ENCODE results near the gene KRT17.
"Not testable (repeated sequence)": the region's sequence is repeated elsewhere in the genome, so short reads cannot be mapped to it uniquely, and the experiment has no call there.

The KRT17 gene

GRCh38 chr17:41622340-41623183, 1.8 kb downstream of the KRT17 start:
- H3K4me3 ChIP-seq (ENCODE audit: low read length); H3K9ac ChIP-seq (ENCODE audit: low read depth, low read length); H3K4me1 ChIP-seq (ENCODE audit: insufficient read depth, low read length); H3K9me3 ChIP-seq (ENCODE audit: insufficient read depth, low read depth, low read length); H3K27me3 ChIP-seq (ENCODE audit: insufficient read depth, low read length); H3K27ac ChIP-seq (ENCODE audit: low read depth, low read length); H3K36me3 ChIP-seq (ENCODE audit: insufficient read depth, low read length): not testable (repeated sequence)
- WGBS, result 92% methylated on average over 18 of the region's 19 CpGs

- no peak overlapping the region for H3K9ac ChIP-seq (ENCODE audit: low read depth, low read length)
- H3K4me1 ChIP-seq (ENCODE audit: insufficient read depth, low read length), result no peaks in the 10 kb centered on the region
- H3K36me3 ChIP-seq (ENCODE audit: insufficient read depth, low read length), result no peaks in the 10 kb centered on the region
- H3K27ac ChIP-seq (ENCODE audit: low read depth, low read length), result no peak overlapping the region
- H3K9me3 ChIP-seq (ENCODE audit: insufficient read depth, low read depth, low read length), result no peaks in the 10 kb centered on the region
- H3K27me3 ChIP-seq (ENCODE audit: insufficient read depth, low read length), result no peaks in the 10 kb centered on the region
- WGBS, result 97% methylated on average over 2 of the region's 2 CpGs
- no peak overlapping the region for H3K4me3 ChIP-seq (ENCODE audit: low read length)
Measured at GRCh38 chr17:41621916-41622315, 2.5 kb downstream of the KRT17 start.

GRCh38 chr17:41621435-41621817, 2.9 kb downstream of the KRT17 start:
- not testable (repeated sequence) for H3K4me1 ChIP-seq (ENCODE audit: insufficient read depth, low read length); H3K9ac ChIP-seq (ENCODE audit: low read depth, low read length); H3K27me3 ChIP-seq (ENCODE audit: insufficient read depth, low read length); H3K27ac ChIP-seq (ENCODE audit: low read depth, low read length); H3K36me3 ChIP-seq (ENCODE audit: insufficient read depth, low read length); H3K4me3 ChIP-seq (ENCODE audit: low read length); H3K9me3 ChIP-seq (ENCODE audit: insufficient read depth, low read depth, low read length)
- WGBS, result 95% methylated on average over 11 of the region's 11 CpGs

- Histone ChIP-seq H3K27me3 (ENCODE audit: insufficient read depth, low read length) (no peaks in the 10 kb centered on the region), H3K27ac (ENCODE audit: low read depth, low read length) (no peak overlapping the region)
- 91% methylated on average over 21 of the region's 21 CpGs for WGBS
Measured at GRCh38 chr17:41620583-41621434, 3.6 kb downstream of the KRT17 start.

GRCh38 chr17:41619927-41620582, 4.3 kb downstream of the KRT17 start:
- not testable (repeated sequence) for H3K27ac ChIP-seq (ENCODE audit: low read depth, low read length)

More at GRCh38 chr17:41620583-41621434, 3.6 kb downstream of the KRT17 start:
- Histone ChIP-seq H3K4me3 (ENCODE audit: low read length) (no peak overlapping the region), H3K9ac (ENCODE audit: low read depth, low read length) (no peak overlapping the region), H3K36me3 (ENCODE audit: insufficient read depth, low read length) (no peaks in the 10 kb centered on the region), H3K4me1 (ENCODE audit: insufficient read depth, low read length) (no peaks in the 10 kb centered on the region), H3K9me3 (ENCODE audit: insufficient read depth, low read depth, low read length) (no peaks in the 10 kb centered on the region)

GRCh38 chr17:41619036-41619926, 5.1 kb downstream of the KRT17 start:
- Histone ChIP-seq H3K27ac (ENCODE audit: low read depth, low read length) (no peak overlapping the region), H3K9me3 (ENCODE audit: insufficient read depth, low read depth, low read length) (no peaks in the 10 kb centered on the region)
- 89% methylated on average over 17 of the region's 20 CpGs for WGBS

More at GRCh38 chr17:41619927-41620582, 4.3 kb downstream of the KRT17 start:
- 89% methylated on average over 6 of the region's 6 CpGs for WGBS
- not testable (repeated sequence) for H3K27me3 ChIP-seq (ENCODE audit: insufficient read depth, low read length); H3K4me1 ChIP-seq (ENCODE audit: insufficient read depth, low read length); H3K4me3 ChIP-seq (ENCODE audit: low read length); H3K9ac ChIP-seq (ENCODE audit: low read depth, low read length); H3K36me3 ChIP-seq (ENCODE audit: insufficient read depth, low read length); H3K9me3 ChIP-seq (ENCODE audit: insufficient read depth, low read depth, low read length)

GRCh38 chr17:41618341-41619035, 5.9 kb downstream of the KRT17 start:
- Histone ChIP-seq H3K36me3 (ENCODE audit: insufficient read depth, low read length) (no peaks in the 10 kb centered on the region), H3K9ac (ENCODE audit: low read depth, low read length) (no peak overlapping the region), H3K27ac (ENCODE audit: low read depth, low read length) (no peak overlapping the region), H3K27me3 (ENCODE audit: insufficient read depth, low read length) (no peaks in the 10 kb centered on the region), H3K4me3 (ENCODE audit: low read length) (no peak overlapping the region), H3K9me3 (ENCODE audit: insufficient read depth, low read depth, low read length) (no peaks in the 10 kb centered on the region), H3K4me1 (ENCODE audit: insufficient read depth, low read length) (no peaks in the 10 kb centered on the region)
- WGBS, result 80% methylated on average over 13 of the region's 13 CpGs

More at GRCh38 chr17:41619036-41619926, 5.1 kb downstream of the KRT17 start:
- H3K4me1 ChIP-seq (ENCODE audit: insufficient read depth, low read length), result no peaks in the 10 kb centered on the region
- H3K4me3 ChIP-seq (ENCODE audit: low read length), result no peak overlapping the region
- no peaks in the 10 kb centered on the region for H3K36me3 ChIP-seq (ENCODE audit: insufficient read depth, low read length)
- H3K9ac ChIP-seq (ENCODE audit: low read depth, low read length), result no peak overlapping the region
- no peaks in the 10 kb centered on the region for H3K27me3 ChIP-seq (ENCODE audit: insufficient read depth, low read length)

GRCh38 chr17:41617698-41618097, 6.7 kb downstream of the KRT17 start:
- Histone ChIP-seq H3K27me3 (ENCODE audit: insufficient read depth, low read length) (no peaks in the 10 kb centered on the region), H3K27ac (ENCODE audit: low read depth, low read length) (no peak overlapping the region), H3K9ac (ENCODE audit: low read depth, low read length) (no peak overlapping the region), H3K9me3 (ENCODE audit: insufficient read depth, low read depth, low read length) (no peaks in the 10 kb centered on the region), H3K36me3 (ENCODE audit: insufficient read depth, low read length) (no peaks in the 10 kb centered on the region), H3K4me1 (ENCODE audit: insufficient read depth, low read length) (no peaks in the 10 kb centered on the region), H3K4me3 (ENCODE audit: low read length) (no peak overlapping the region)
- WGBS, result 84% methylated on average over 11 of the region's 11 CpGs

GRCh38 chr17:41617136-41617535, 7.2 kb downstream of the KRT17 start:
- no peaks in the 10 kb centered on the region for H3K27me3 ChIP-seq (ENCODE audit: insufficient read depth, low read length)
- H3K9me3 ChIP-seq (ENCODE audit: insufficient read depth, low read depth, low read length), result no peaks in the 10 kb centered on the region
- H3K9ac ChIP-seq (ENCODE audit: low read depth, low read length), result no peak overlapping the region
- H3K4me3 ChIP-seq (ENCODE audit: low read length), result no peak overlapping the region
- no peaks in the 10 kb centered on the region for H3K4me1 ChIP-seq (ENCODE audit: insufficient read depth, low read length)
- WGBS, result 86% methylated on average over 3 of the region's 3 CpGs
- no peak overlapping the region for H3K27ac ChIP-seq (ENCODE audit: low read depth, low read length)
- no peaks in the 10 kb centered on the region for H3K36me3 ChIP-seq (ENCODE audit: insufficient read depth, low read length)

GRCh38 chr17:41616486-41616885, 7.9 kb downstream of the KRT17 start:
- not testable (repeated sequence) for H3K4me3 ChIP-seq (ENCODE audit: low read length); H3K4me1 ChIP-seq (ENCODE audit: insufficient read depth, low read length); H3K36me3 ChIP-seq (ENCODE audit: insufficient read depth, low read length); H3K27ac ChIP-seq (ENCODE audit: low read depth, low read length); H3K9me3 ChIP-seq (ENCODE audit: insufficient read depth, low read depth, low read length); H3K9ac ChIP-seq (ENCODE audit: low read depth, low read length); H3K27me3 ChIP-seq (ENCODE audit: insufficient read depth, low read length)
- 82% methylated on average over 4 of the region's 4 CpGs for WGBS
